Glutamatergic neuron (in vitro differentiated cells): ENCODE measurements around the gene EVC. TPM values are rescaled to one million over a fixed set of nuclear protein-coding genes. Genes with fewer than 3 reads are reported as not detected.

Experiments
- DNase-seq: peaks from one replicate; pipeline ENCODE4 v3.0.0; 2022
- H3K27ac Mint-ChIP-seq: one replicate; pipeline ENCODE4 v1.8.0; 2020; ENCODE audit warnings: mild to moderate bottlenecking, mixed read lengths, inconsistent platforms; ENCODE audit not compliant: unreplicated experiment
- H3K27me3 Mint-ChIP-seq: one replicate; pipeline ENCODE4 v1.8.0; 2020; ENCODE audit warnings: mild to moderate bottlenecking, moderate library complexity, mixed read lengths, inconsistent platforms; ENCODE audit not compliant: unreplicated experiment
- H3K36me3 Mint-ChIP-seq: one replicate; pipeline ENCODE4 v1.8.0; 2020; ENCODE audit warnings: mild to moderate bottlenecking, mixed read lengths, inconsistent platforms; ENCODE audit not compliant: unreplicated experiment
- H3K4me1 Mint-ChIP-seq: one replicate; pipeline ENCODE4 v1.8.0; 2020; ENCODE audit warnings: mild to moderate bottlenecking, low read depth, mixed read lengths, inconsistent platforms; ENCODE audit not compliant: unreplicated experiment
- H3K4me3 Mint-ChIP-seq: one replicate; pipeline ENCODE4 v1.8.0; 2020; ENCODE audit warnings: mild to moderate bottlenecking, mixed read lengths, inconsistent platforms; ENCODE audit not compliant: unreplicated experiment
- H3K9me3 Mint-ChIP-seq: one replicate; pipeline ENCODE4 v1.8.0; 2020; ENCODE audit warnings: mild to moderate bottlenecking, moderate library complexity, mixed read lengths, inconsistent platforms; ENCODE audit not compliant: unreplicated experiment
- CTCF ChIP-seq: fragments of 200-600 bp; sonication (generic); IDR thresholded peaks from one replicate; pipeline ENCODE4 v1.5.0; 2021; ENCODE audit not compliant: partially characterized antibody, unreplicated experiment
- total RNA-seq: library from RNA; stranded (reverse); fragmentation: NEBNext Ultra II Directional; extraction: Animal tissue kit (Norgen Biotek cat#: 25700); gene quantifications from one replicate; pipeline ENCODE4 v1.2.1, GENCODE V29; 2021; ENCODE audit not compliant: unreplicated experiment

Gene EVC
- total RNA-seq, 1 donor from 2014 or later: 6.7 TPM

DNA sequence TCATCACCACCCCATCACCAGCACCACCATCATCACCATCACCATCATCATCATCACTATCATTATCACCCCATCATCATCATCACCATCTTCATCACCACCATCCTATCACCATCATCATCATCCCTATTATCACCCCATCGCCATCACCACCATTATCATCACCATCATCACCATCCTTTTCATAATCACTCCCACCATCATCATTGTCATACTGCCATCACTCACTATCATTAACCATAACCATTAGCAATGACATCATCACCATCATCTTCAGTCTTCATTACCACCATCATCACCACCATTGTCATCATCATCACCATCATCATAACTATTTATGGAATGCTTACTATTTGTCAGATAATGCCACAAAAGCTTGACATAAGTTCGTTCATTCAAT lies 146.2 kb downstream of the EVC start:
- no peak for TF ChIP-seq CTCF

GRCh38 chr4:5858020-5858769 lies 147.2 kb downstream of the EVC start:
- no peak for TF ChIP-seq CTCF
- peaks cover 7% of the 10 kb centered on the region for H3K9me3 Mint-ChIP-seq
- DNase-seq: no peak
- H3K27ac Mint-ChIP-seq: no peak overlapping the region
- peaks cover 4% of the 10 kb centered on the region for H3K36me3 Mint-ChIP-seq
- peaks cover 12% of the 10 kb centered on the region for H3K4me1 Mint-ChIP-seq
- peaks cover 5% of the 10 kb centered on the region for H3K27me3 Mint-ChIP-seq
- no peak overlapping the region for H3K4me3 Mint-ChIP-seq

More for the DNA sequence above, 146.2 kb downstream of the EVC start:
- no peak overlapping the region for H3K4me3 Mint-ChIP-seq
- peaks cover 7% of the 10 kb centered on the region for H3K9me3 Mint-ChIP-seq
- peaks cover 4% of the 10 kb centered on the region for H3K36me3 Mint-ChIP-seq
- H3K27ac Mint-ChIP-seq: no peak overlapping the region
- peaks cover 19% of the 10 kb centered on the region for H3K4me1 Mint-ChIP-seq
- DNase-seq: no peak
- H3K27me3 Mint-ChIP-seq: peaks cover 6% of the 10 kb centered on the region

DNA sequence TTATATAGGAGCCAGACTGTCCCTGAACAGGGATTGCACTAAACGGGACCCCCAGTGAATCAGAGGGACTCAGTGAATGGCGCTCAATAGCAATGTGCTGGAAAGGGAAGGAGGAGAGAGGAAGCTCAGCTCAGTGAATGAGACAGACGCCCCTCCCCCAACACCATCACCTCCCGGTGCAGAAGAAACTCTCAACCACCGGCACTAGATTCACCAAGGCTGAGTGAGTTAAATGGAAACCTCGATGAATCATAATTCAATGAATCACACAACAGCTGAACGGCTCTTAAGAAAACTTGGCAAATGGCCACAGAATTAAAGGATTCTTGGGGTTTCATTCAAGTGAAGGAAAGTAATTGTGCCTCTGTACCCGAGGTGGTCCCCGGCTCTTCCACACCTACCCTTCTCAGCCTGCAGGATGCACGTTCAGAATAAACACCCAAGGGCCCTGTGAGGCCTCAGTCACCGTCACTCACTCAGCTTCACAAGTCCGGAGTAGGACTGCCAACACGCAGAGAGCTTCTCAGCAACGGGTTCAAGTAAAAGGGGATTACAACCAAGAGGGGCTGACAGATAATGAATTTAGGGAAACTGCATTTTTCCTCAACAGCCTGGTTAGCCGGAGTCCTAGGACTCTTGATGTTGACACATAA lies 152.6 kb downstream of the EVC start:
- H3K27ac Mint-ChIP-seq: peak overlapping the region; percentile 59

More for the DNA sequence above, 152.6 kb downstream of the EVC start:
- Mint-ChIP-seq H3K36me3 (peaks cover 4% of the 10 kb centered on the region), H3K4me1 (peaks cover 39% of the 10 kb centered on the region), H3K4me3 (no peak overlapping the region), H3K27me3 (peaks cover 14% of the 10 kb centered on the region), H3K9me3 (peaks cover 18% of the 10 kb centered on the region)
- TF ChIP-seq CTCF: no peak
- no peak for DNase-seq

Other genes with a start within 250 kb of the EVC start
- gene EVC2, start 2.6 kb upstream of the EVC start, total RNA-seq: 2.3 TPM
- 947 TPM for gene CRMP1, start 181.9 kb downstream of the EVC start, total RNA-seq